GM10266 (cell line): Measurements from ENCODE around the gene IFT88.

ENCODE experiments used
- DNase-seq: peaks from one replicate; pipeline ENCODE4 v3.0.0; 2012; ENCODE audit errors: extremely low spot score
- CTCF ChIP-seq: IDR thresholded peaks from 2 replicates; pipeline ENCODE4 v1.5.1; 2012; ENCODE audit warnings: mild to moderate bottlenecking, low read depth; ENCODE audit not compliant: control insufficient read depth, insufficient read depth; ENCODE audit errors: missing control alignments

IFT88 gene

GRCh38 chr13:20729633-20730585 lies 163.0 kb downstream of the IFT88 start:
- no peak for TF ChIP-seq CTCF

DNA sequence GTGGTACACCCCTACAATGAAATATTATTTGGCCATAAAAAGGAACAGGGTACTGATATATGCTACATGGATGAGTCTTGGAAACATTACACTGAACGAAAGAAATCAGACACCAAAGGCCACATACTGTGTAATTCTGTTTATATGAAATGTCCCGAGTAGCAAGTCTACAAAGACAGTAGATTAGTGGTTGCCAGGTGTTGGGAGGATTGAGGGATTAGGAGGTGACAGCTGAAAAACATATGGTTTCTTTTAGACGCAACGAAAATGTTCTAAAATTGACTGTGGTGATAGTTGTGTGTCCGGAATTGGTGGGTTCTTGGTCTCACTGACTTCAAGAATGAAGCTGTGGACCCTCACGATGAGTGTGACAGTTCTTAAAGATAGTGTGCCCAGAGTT lies 171.7 kb downstream of the IFT88 start:
- TF ChIP-seq CTCF: no peak
- no peak for DNase-seq

More at GRCh38 chr13:20729633-20730585, 163.0 kb downstream of the IFT88 start:
- no peak for DNase-seq

- TF ChIP-seq CTCF: no peak
- DNase-seq: no peak
Measured at GRCh38 chr13:20740021-20740420, 173.1 kb downstream of the IFT88 start.
